ENCODE results near the gene SRD5A3.

SRD5A3 gene

GRCh38 chr4:55345980-55346850, at the start of gene SRD5A3:
Gene SRD5A3 (plus strand): TSS chr4:55346242. CDS start chr4:55346337, 95 bp downstream.
- peak; percentile 50 to 55 for DNase-seq (ENCODE audit: low read depth in 2 of 2, low spot score in 1 of 2)

GRCh38 chr4:55297346-55297745, 48.7 kb upstream of the SRD5A3 start:
- no peak for DNase-seq (ENCODE audit: low read depth in 2 of 2, low spot score in 1 of 2)

GRCh38 chr4:55303760-55304165, 42.3 kb upstream of the SRD5A3 start:
- no peak for DNase-seq (ENCODE audit: low read depth in 2 of 2, low spot score in 1 of 2)

- DNase-seq (ENCODE audit: low read depth in 2 of 2, low spot score in 1 of 2), result no peak
Measured at GRCh38 chr4:55304303-55304702, 41.7 kb upstream of the SRD5A3 start.

- no peak for DNase-seq (ENCODE audit: low read depth in 2 of 2, low spot score in 1 of 2)
Measured at GRCh38 chr4:55308071-55308470, 38.0 kb upstream of the SRD5A3 start.

GRCh38 chr4:55311792-55312488, 34.1 kb upstream of the SRD5A3 start:
- no peak for DNase-seq (ENCODE audit: low read depth in 2 of 2, low spot score in 1 of 2)

- no peak for DNase-seq (ENCODE audit: low read depth in 2 of 2, low spot score in 1 of 2)
Measured at GRCh38 chr4:55312489-55313101, 33.4 kb upstream of the SRD5A3 start.

- no peak for DNase-seq (ENCODE audit: low read depth in 2 of 2, low spot score in 1 of 2)
Measured at GRCh38 chr4:55314141-55314820, 31.8 kb upstream of the SRD5A3 start.

- no peak for DNase-seq (ENCODE audit: low read depth in 2 of 2, low spot score in 1 of 2)
Measured at GRCh38 chr4:55318175-55319129, 27.6 kb upstream of the SRD5A3 start.

GRCh38 chr4:55321707-55322264, 24.3 kb upstream of the SRD5A3 start:
- no peak for DNase-seq (ENCODE audit: low read depth in 2 of 2, low spot score in 1 of 2)

- DNase-seq (ENCODE audit: low read depth in 2 of 2, low spot score in 1 of 2), result no peak
Measured at GRCh38 chr4:55323375-55323774, 22.7 kb upstream of the SRD5A3 start.

GRCh38 chr4:55326629-55327028, 19.4 kb upstream of the SRD5A3 start:
- no peak for DNase-seq (ENCODE audit: low read depth in 2 of 2, low spot score in 1 of 2)

- DNase-seq (ENCODE audit: low read depth in 2 of 2, low spot score in 1 of 2), result no peak
Measured at GRCh38 chr4:55329012-55329411, 17.0 kb upstream of the SRD5A3 start.

- DNase-seq (ENCODE audit: low read depth in 2 of 2, low spot score in 1 of 2), result no peak
Measured at GRCh38 chr4:55330241-55330640, 15.8 kb upstream of the SRD5A3 start.

GRCh38 chr4:55336138-55337034, 9.7 kb upstream of the SRD5A3 start:
- no peak for DNase-seq (ENCODE audit: low read depth in 2 of 2, low spot score in 1 of 2)

GRCh38 chr4:55337944-55338343, 8.1 kb upstream of the SRD5A3 start:
- no peak for DNase-seq (ENCODE audit: low read depth in 2 of 2, low spot score in 1 of 2)

- DNase-seq (ENCODE audit: low read depth in 2 of 2, low spot score in 1 of 2), result no peak
Measured at GRCh38 chr4:55338486-55338885, 7.6 kb upstream of the SRD5A3 start.

GRCh38 chr4:55340266-55340665, 5.8 kb upstream of the SRD5A3 start:
- DNase-seq (ENCODE audit: low read depth in 2 of 2, low spot score in 1 of 2), result no peak

- DNase-seq (ENCODE audit: low read depth in 2 of 2, low spot score in 1 of 2), result no peak
Measured at GRCh38 chr4:55343887-55344286, 2.2 kb upstream of the SRD5A3 start.
